A673 (cell line): ENCODE results near the gene CD9. TPM values are rescaled to one million over a fixed set of nuclear protein-coding genes. Genes with fewer than 3 reads are reported as not detected.

Experiments used
- BruUV-seq: library from RNA; stranded (reverse); fragments of 400-500 nt; replicated peaks from 2 replicates; lab custom pipeline; 2021; lab: Mats Ljungman, UMichigan
- CTCF ChIA-PET: fragments of 300-600 bp; sonication (Branson Sonifier 250); formaldehyde crosslinking; loops from one replicate; lab custom pipeline; 2022; ENCODE audit warnings: antibody characterized with exemption; lab: Charles Lee
- POLR2A ChIA-PET: fragments of 300-600 bp; sonication (Branson Sonifier 250); formaldehyde crosslinking; loops from one replicate; lab custom pipeline; 2022; ENCODE audit warnings: antibody characterized with exemption; ENCODE audit not compliant: low non-redundant PET; lab: Charles Lee
- DNase-seq: peaks from one replicate; pipeline ENCODE4 v3.0.0-alpha.2; 2015; ENCODE audit warnings: low spot score
- H3K27ac ChIP-seq: fragments of 200-600 bp; sonication (generic); 2 replicates; pipeline ENCODE4 v1.5.1; 2016; ENCODE audit warnings: mixed run types, low read depth, mild to moderate bottlenecking, mixed read lengths, antibody characterized with exemption, low read length; ENCODE audit not compliant: poor library complexity, severe bottlenecking
- H3K27me3 ChIP-seq: fragments of 200-600 bp; sonication (generic); replicated peaks from 2 replicates; pipeline ENCODE4 v1.6.1; 2017; ENCODE audit warnings: mixed run types, low read depth, mild to moderate bottlenecking, mixed read lengths, antibody characterized with exemption, low read length; ENCODE audit not compliant: insufficient read depth, poor library complexity
- H3K36me3 ChIP-seq: fragments of 200-600 bp; sonication (generic); 2 replicates; pipeline ENCODE4 v1.6.1; 2016; ENCODE audit warnings: mixed run types, mild to moderate bottlenecking, mixed read lengths, antibody characterized with exemption, low read length; ENCODE audit not compliant: insufficient read depth, poor library complexity, severe bottlenecking
- H3K4me1 ChIP-seq: fragments of 200-600 bp; sonication (generic); 2 replicates; pipeline ENCODE4 v1.6.1; 2017; ENCODE audit warnings: mixed run types, mild to moderate bottlenecking, mixed read lengths, antibody characterized with exemption, low read length; ENCODE audit not compliant: insufficient read depth, poor library complexity, severe bottlenecking
- H3K4me3 ChIP-seq: fragments of 200-600 bp; sonication (generic); 2 replicates; pipeline ENCODE4 v1.5.1; 2016; ENCODE audit warnings: low read depth, mixed run types, mild to moderate bottlenecking, mixed read lengths, low read length; ENCODE audit not compliant: poor library complexity, severe bottlenecking
- H3K9me3 ChIP-seq: fragments of 200-600 bp; sonication (generic); 2 replicates; pipeline ENCODE4 v1.6.1; 2016; ENCODE audit warnings: mixed run types, low read depth, mild to moderate bottlenecking, mixed read lengths, antibody characterized with exemption, low read length; ENCODE audit not compliant: poor library complexity, severe bottlenecking
- EZH2 ChIP-seq: fragments of 200-600 bp; sonication (generic); IDR thresholded peaks from 2 replicates; pipeline ENCODE4 v1.6.1; 2017; ENCODE audit warnings: borderline replicate concordance, low read depth, mild to moderate bottlenecking, mixed read lengths, antibody characterized with exemption, low read length; ENCODE audit not compliant: poor library complexity, severe bottlenecking
- intact Hi-C: fragments of 100-400 bp; cut with micrococcal nuclease; formaldehyde crosslinking; loops from one replicate; pipeline ENCODE4 v1.10.0; 2022; ENCODE audit not compliant: unreplicated experiment
- total RNA-seq: library from RNA; stranded (reverse); gene quantifications from 2 replicates; pipeline ENCODE4 v1.2.3, GENCODE V29; 2021
- TF ChIP-seq, protein P1 (sequence below): fragments of 300-800, 200-600 bp; sonication (generic); conservative IDR thresholded peaks from 2 replicates; pipeline ENCODE4 v1.5.1; 2017; ENCODE audit warnings: low read depth, mild to moderate bottlenecking, antibody characterized with exemption, low read length, moderate library complexity, mixed read lengths

CD9 gene
- total RNA-seq, 1 experiment from 2014 or later: 2.8 TPM

DNA sequence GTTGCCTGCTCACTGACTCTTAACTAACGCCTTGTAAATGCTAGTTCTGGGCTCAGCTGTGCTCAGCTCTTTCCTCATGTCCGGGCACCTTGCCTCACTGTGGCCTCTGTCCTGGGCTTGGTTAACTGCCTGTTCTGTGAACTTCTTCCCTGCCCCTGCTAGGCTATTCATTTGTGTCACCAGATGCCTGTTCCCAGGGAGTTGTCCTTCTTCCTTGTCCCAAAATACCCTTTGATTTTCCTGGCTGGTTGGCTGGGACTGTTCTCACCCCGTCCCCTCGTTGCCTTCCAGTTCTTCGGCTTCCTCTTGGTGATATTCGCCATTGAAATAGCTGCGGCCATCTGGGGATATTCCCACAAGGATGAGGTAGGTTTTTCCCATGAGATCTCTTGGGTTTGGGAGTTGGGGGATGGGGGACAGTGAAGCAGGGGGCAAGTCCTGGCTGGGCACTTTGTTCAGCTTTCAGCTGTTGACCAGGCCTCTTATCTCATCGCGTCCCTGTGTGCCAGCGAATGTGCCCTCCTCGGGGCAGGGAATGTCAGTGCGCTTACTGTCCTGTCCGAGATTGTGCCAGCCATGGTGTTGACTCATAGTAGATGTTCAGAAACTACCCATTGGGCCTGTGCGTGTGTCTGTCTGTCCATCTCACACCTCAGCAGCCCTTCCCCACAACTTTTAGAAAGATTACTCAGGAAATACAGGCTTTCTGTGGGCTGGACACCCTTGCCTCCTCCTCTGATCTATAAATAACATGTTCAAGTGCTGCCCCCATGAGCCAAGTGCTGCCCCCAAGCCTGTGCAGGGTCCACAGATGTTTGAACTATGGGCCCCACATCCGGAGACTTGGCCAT, 33.1 kb downstream of the CD9 start:
- TF ChIP-seq, protein P1, sequence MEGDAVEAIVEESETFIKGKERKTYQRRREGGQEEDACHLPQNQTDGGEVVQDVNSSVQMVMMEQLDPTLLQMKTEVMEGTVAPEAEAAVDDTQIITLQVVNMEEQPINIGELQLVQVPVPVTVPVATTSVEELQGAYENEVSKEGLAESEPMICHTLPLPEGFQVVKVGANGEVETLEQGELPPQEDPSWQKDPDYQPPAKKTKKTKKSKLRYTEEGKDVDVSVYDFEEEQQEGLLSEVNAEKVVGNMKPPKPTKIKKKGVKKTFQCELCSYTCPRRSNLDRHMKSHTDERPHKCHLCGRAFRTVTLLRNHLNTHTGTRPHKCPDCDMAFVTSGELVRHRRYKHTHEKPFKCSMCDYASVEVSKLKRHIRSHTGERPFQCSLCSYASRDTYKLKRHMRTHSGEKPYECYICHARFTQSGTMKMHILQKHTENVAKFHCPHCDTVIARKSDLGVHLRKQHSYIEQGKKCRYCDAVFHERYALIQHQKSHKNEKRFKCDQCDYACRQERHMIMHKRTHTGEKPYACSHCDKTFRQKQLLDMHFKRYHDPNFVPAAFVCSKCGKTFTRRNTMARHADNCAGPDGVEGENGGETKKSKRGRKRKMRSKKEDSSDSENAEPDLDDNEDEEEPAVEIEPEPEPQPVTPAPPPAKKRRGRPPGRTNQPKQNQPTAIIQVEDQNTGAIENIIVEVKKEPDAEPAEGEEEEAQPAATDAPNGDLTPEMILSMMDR: 0 out of 2 replicates have a peak, but pooled peaks have one; percentile 15
- no peak for TF ChIP-seq EZH2
- Histone ChIP-seq H3K9me3 (no peaks in the 10 kb centered on the region), H3K4me1 (no peaks in the 10 kb centered on the region), H3K27me3 (no peaks in the 10 kb centered on the region), H3K27ac (no peak overlapping the region), H3K4me3 (no peak overlapping the region), H3K36me3 (no peaks in the 10 kb centered on the region)
- BruUV-seq: no TSS peak
- DNase-seq: no peak
- ChIA-PET POLR2A (no interaction called here), CTCF (no interaction called here)
- intact Hi-C loops: no loop called here

DNA sequence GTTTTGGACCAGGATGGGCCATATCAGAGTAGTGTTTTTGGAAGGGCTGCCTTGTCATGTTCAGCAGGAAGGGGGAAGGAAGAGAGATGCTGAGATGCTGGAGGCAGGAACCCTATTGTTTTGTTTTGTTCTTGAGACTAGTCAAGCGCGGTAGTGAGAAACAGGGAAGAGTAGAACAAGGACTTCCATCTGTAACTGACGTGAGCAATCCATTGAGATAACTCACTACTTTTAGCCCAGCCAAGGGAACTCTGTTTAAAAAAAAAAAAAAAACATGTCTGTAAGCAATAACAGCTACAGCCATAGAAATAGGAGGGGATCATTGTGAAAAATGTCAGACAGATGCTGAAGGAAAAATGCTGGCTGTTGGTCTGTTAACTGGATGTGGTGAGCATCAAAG, 34.0 kb downstream of the CD9 start:
- Histone ChIP-seq H3K27me3 (no peaks in the 10 kb centered on the region), H3K27ac (no peak overlapping the region), H3K36me3 (no peaks in the 10 kb centered on the region), H3K4me3 (no peak overlapping the region), H3K4me1 (no peaks in the 10 kb centered on the region), H3K9me3 (no peaks in the 10 kb centered on the region)
- TF ChIP-seq EZH2: no peak
- TF ChIP-seq, protein P1: no peak
- CTCF ChIA-PET: interaction anchor here (0.7 kb wide), 1 partner anchor 103 kb away, joined by 5 read pairs; no protein-coding TSS in a partner anchor
- DNase-seq: no peak
- POLR2A ChIA-PET: no interaction called here
- intact Hi-C loops: no loop called here
- BruUV-seq: no TSS peak

DNA sequence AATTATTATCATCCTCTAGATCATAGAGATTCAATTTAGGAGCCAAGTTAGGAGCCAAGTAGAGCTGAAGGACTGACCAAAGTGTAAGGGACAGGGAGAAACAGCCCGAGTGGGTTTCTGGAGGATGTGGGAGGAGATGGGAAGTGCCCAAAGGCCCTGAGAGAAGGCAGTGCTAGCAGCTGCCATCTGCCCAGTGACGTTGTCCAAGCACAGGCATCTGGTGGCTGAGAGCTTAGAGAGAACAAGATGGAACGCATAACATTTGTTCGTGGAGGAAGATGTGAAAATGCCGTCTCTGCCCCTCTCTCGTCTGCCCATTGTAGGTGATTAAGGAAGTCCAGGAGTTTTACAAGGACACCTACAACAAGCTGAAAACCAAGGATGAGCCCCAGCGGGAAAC, 34.7 kb downstream of the CD9 start:
- no peaks in the 10 kb centered on the region for H3K4me1 ChIP-seq
- POLR2A ChIA-PET: no interaction called here
- CTCF ChIA-PET: interaction anchor here (0.7 kb wide), 1 partner anchor 102 kb away, joined by 5 read pairs; no protein-coding TSS in a partner anchor
- no peaks in the 10 kb centered on the region for H3K36me3 ChIP-seq
- BruUV-seq: no TSS peak
- intact Hi-C loops: no loop called here
- no peak overlapping the region for H3K27ac ChIP-seq
- no peak overlapping the region for H3K4me3 ChIP-seq
- TF ChIP-seq EZH2: no peak
- TF ChIP-seq, protein P1: no peak
- no peak for DNase-seq
- H3K27me3 ChIP-seq: no peaks in the 10 kb centered on the region
- no peaks in the 10 kb centered on the region for H3K9me3 ChIP-seq
